OCI-LY7 (cell line): ENCODE results near the gene PGAM5. TPM values are rescaled to one million over a fixed set of nuclear protein-coding genes. Genes with fewer than 3 reads are reported as not detected.
A peak's percentile ranks its signal among the peaks of the same experiment; 100 is the strongest.

ENCODE experiments used
- BruUV-seq: library from RNA; stranded (reverse); fragments of 400-500 nt; replicated peaks from 2 replicates; lab custom pipeline; 2021; lab: Mats Ljungman, UMichigan
- CTCF ChIA-PET: fragments of 300-600 bp; sonication (Branson Sonifier 250); formaldehyde crosslinking; loops from one replicate; lab custom pipeline; 2022; ENCODE audit warnings: antibody characterized with exemption; ENCODE audit not compliant: unreplicated experiment; lab: Charles Lee
- POLR2A ChIA-PET: fragments of 300-600 bp; sonication (Branson Sonifier 250); formaldehyde crosslinking; loops from one replicate; lab custom pipeline; 2022; ENCODE audit warnings: antibody characterized with exemption; lab: Charles Lee
- DNase-seq: peaks from one replicate; pipeline ENCODE4 v3.0.0-alpha.2; 2015; ENCODE audit warnings: low spot score
- H2AFZ ChIP-seq: fragments of 200-600 bp; sonication (generic), shearing (Covaris generic); 2 replicates; pipeline ENCODE4 v1.6.1; 2014; ENCODE audit warnings: mild to moderate bottlenecking, antibody characterized with exemption, low read length, moderate library complexity
- H3K27ac ChIP-seq: fragments of 200-600 bp; sonication (generic); 2 replicates; pipeline ENCODE4 v1.5.1; 2014; ENCODE audit warnings: mixed run types, low read depth, mild to moderate bottlenecking, moderate library complexity, low read length, inconsistent platforms; ENCODE audit not compliant: poor library complexity, severe bottlenecking
- H3K36me3 ChIP-seq: fragments of 200-600 bp; sonication (generic); 2 replicates; pipeline ENCODE4 v1.6.1; 2014; ENCODE audit warnings: mild to moderate bottlenecking, antibody characterized with exemption, low read length, moderate library complexity, mixed read lengths; ENCODE audit not compliant: insufficient read depth
- H3K4me1 ChIP-seq: fragments of 200-600 bp; sonication (generic); 2 replicates; pipeline ENCODE4 v1.5.1; 2014; ENCODE audit warnings: mild to moderate bottlenecking, low read length; ENCODE audit not compliant: insufficient read depth, poor library complexity, severe bottlenecking
- H3K4me2 ChIP-seq: fragments of 200-600 bp; sonication (generic); 2 replicates; pipeline ENCODE4 v1.6.1; 2014; ENCODE audit warnings: mild to moderate bottlenecking, low read length
- H3K4me3 ChIP-seq: fragments of 200-600 bp; sonication (generic); 2 replicates; pipeline ENCODE4 v1.5.1; 2014; ENCODE audit warnings: mild to moderate bottlenecking, low read depth, low read length; ENCODE audit not compliant: poor library complexity, severe bottlenecking
- H3K79me2 ChIP-seq: fragments of 200-600 bp; sonication (generic); 2 replicates; pipeline ENCODE4 v1.6.1; 2016; ENCODE audit warnings: low read depth, mild to moderate bottlenecking, low read length, moderate library complexity, mixed read lengths; ENCODE audit not compliant: insufficient read depth
- H3K9me2 ChIP-seq: fragments of 200-600 bp; sonication (generic); 2 replicates; pipeline ENCODE4 v1.6.1; 2016; ENCODE audit warnings: mild to moderate bottlenecking, low read length, mixed read lengths; ENCODE audit not compliant: insufficient read depth
- H3K9me3 ChIP-seq: fragments of 200-600 bp; sonication (generic); 2 replicates; pipeline ENCODE4 v1.6.1; 2014; ENCODE audit warnings: mild to moderate bottlenecking, mixed run types, low read length, mixed read lengths
- H4K20me1 ChIP-seq: fragments of 200-600 bp; sonication (generic); 2 replicates; pipeline ENCODE4 v1.6.1; 2014; ENCODE audit warnings: mild to moderate bottlenecking, antibody characterized with exemption, low read length, moderate library complexity, mixed read lengths; ENCODE audit not compliant: insufficient read depth
- EZH2phosphoT487 ChIP-seq: fragments of 200-600 bp; sonication (generic); IDR thresholded peaks from 2 replicates; pipeline ENCODE4 v1.6.1; 2018; ENCODE audit warnings: low read depth, borderline replicate concordance, mild to moderate bottlenecking, mixed run types, antibody characterized with exemption, low read length, moderate library complexity, mixed read lengths
- intact Hi-C: fragments of 100-400 bp; cut with micrococcal nuclease; formaldehyde crosslinking; loops from one replicate; pipeline ENCODE4 v1.10.0; 2022; ENCODE audit not compliant: unreplicated experiment
- total RNA-seq, 2 experiments: library from RNA; depleted of rRNA in 1 of 2; stranded (reverse); fragments of >200 nt in 1 of 2; shearing (Covaris generic) in 1 of 2; gene quantifications; 2 replicates each; pipeline ENCODE4 v1.2.3, GENCODE V29; 2014 to 2022
- TF ChIP-seq, protein P1 (sequence below): fragments of 200-600 bp; sonication (generic); conservative IDR thresholded peaks from 2 replicates; pipeline ENCODE4 v1.5.1; 2014; ENCODE audit warnings: mild to moderate bottlenecking, antibody characterized with exemption, low read length, moderate library complexity, mixed read lengths

Gene PGAM5
- total RNA-seq, 2 experiments from 2014 or later: 95.6 to 97.2 TPM

DNA sequence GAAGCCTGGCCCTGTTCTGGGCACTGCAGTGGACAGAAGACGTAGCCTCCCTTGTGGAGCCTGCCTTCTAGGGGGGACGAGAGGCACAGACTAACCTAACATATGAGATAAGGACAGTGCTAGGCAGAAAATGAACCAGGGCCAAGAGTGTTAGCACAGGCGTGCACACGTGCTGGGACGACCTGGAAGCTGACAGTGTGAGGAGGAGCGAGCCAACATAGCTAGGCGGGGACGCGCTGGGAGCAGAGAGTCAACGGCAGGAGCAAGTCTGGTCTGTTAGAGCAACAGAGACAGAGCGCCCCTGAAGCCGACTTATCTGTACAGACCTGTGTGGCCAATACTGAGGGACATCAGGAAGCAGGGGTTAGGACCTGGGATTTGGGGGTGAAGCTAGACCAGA is 15.2 kb upstream of the PGAM5 start:
- intact Hi-C loops: no loop called here
- H3K4me2 ChIP-seq: no peak overlapping the region
- no peaks in the 10 kb centered on the region for H4K20me1 ChIP-seq
- no peak for TF ChIP-seq EZH2phosphoT487
- TF ChIP-seq, protein P1, sequence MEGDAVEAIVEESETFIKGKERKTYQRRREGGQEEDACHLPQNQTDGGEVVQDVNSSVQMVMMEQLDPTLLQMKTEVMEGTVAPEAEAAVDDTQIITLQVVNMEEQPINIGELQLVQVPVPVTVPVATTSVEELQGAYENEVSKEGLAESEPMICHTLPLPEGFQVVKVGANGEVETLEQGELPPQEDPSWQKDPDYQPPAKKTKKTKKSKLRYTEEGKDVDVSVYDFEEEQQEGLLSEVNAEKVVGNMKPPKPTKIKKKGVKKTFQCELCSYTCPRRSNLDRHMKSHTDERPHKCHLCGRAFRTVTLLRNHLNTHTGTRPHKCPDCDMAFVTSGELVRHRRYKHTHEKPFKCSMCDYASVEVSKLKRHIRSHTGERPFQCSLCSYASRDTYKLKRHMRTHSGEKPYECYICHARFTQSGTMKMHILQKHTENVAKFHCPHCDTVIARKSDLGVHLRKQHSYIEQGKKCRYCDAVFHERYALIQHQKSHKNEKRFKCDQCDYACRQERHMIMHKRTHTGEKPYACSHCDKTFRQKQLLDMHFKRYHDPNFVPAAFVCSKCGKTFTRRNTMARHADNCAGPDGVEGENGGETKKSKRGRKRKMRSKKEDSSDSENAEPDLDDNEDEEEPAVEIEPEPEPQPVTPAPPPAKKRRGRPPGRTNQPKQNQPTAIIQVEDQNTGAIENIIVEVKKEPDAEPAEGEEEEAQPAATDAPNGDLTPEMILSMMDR: no peak
- H3K79me2 ChIP-seq: no peaks in the 10 kb centered on the region
- DNase-seq: no peak
- H2AFZ ChIP-seq: no peak overlapping the region
- no peak overlapping the region for H3K4me3 ChIP-seq
- CTCF ChIA-PET: no interaction called here
- no TSS peak for BruUV-seq
- H3K4me1 ChIP-seq: peaks cover 9% of the 10 kb centered on the region
- no peaks in the 10 kb centered on the region for H3K9me2 ChIP-seq
- H3K9me3 ChIP-seq: no peaks in the 10 kb centered on the region
- peaks cover 73% of the 10 kb centered on the region for H3K36me3 ChIP-seq
- POLR2A ChIA-PET: interaction anchor here (0.6 to 1.8 kb wide), 4 partner anchors 13 to 419 kb away, joined by 3 to 9 read pairs (median 6); no protein-coding TSS in a partner anchor
- no peak overlapping the region for H3K27ac ChIP-seq

DNA sequence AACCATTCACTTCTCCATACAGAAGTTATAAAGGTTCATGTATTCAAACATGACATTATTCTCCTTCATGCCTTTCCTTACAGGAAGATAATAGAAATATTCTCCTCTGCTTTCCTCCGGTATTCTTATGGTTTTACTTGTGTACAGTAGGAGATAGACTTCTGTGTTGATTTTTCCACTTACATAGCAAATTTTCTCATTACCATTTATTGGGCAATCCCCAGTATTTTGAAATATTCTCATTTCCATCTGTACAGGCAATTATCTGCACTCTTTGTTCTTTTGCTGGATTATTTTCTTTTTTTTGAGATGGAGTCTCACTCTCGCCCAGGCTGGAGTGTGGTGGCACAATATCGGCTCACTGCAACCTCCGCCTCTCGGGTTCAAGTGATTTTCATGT is 12.3 kb upstream of the PGAM5 start:
- POLR2A ChIA-PET: no interaction called here
- intact Hi-C loops: no loop called here
- no peak for DNase-seq
- H2AFZ ChIP-seq: no peak overlapping the region
- H3K4me1 ChIP-seq: peaks cover 11% of the 10 kb centered on the region
- TF ChIP-seq, protein P1: no peak
- no peak for TF ChIP-seq EZH2phosphoT487
- H3K36me3 ChIP-seq: peaks cover 77% of the 10 kb centered on the region
- H3K4me2 ChIP-seq: no peak overlapping the region
- BruUV-seq: no TSS peak
- H3K9me2 ChIP-seq: no peaks in the 10 kb centered on the region
- no peaks in the 10 kb centered on the region for H3K79me2 ChIP-seq
- CTCF ChIA-PET: no interaction called here
- H3K27ac ChIP-seq: no peak overlapping the region
- H4K20me1 ChIP-seq: no peaks in the 10 kb centered on the region
- H3K9me3 ChIP-seq: no peaks in the 10 kb centered on the region
- H3K4me3 ChIP-seq: no peak overlapping the region

DNA sequence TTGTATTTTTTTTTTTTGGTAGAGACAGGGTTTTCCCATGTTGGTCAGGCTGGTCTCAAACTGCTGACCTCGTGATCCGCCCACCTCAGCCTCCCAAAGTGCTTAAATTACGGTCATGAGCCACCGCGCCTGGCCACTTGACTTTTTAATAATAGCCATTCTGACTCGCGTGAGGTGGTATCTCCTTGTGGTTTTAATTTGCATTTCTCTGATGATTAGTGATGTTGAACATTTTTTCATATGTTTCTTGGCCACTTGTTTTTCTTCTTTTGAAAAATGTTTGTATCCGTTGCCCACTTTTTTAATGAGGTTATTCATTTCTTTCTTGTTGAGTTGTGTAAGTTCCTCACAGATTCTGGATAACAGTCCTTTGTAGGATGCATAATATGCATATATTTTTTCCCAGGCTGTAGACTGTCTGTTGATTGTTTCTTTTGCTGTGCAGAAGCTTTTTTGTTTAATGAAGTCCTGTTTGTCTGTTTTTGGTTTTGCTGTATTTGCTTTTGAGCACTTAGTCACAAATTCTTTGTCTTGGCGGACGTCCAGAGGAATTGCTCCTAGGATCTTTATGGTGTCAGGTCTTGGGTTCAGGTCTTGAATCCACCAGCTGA is 10.3 kb upstream of the PGAM5 start:
- Histone ChIP-seq H3K79me2 (no peaks in the 10 kb centered on the region), H3K9me3 (no peaks in the 10 kb centered on the region), H3K4me3 (no peak overlapping the region), H3K4me1 (peaks cover 11% of the 10 kb centered on the region), H3K27ac (no peak overlapping the region), H2AFZ (no peak overlapping the region), H3K36me3 (peaks cover 86% of the 10 kb centered on the region), H3K9me2 (no peaks in the 10 kb centered on the region), H3K4me2 (peak overlapping the region; percentile 22; the same call in 1 of the 2 replicates), H4K20me1 (no peaks in the 10 kb centered on the region)
- ChIA-PET CTCF (no interaction called here), POLR2A (interaction anchor here (0.6 to 0.7 kb wide), 3 partner anchors 68 to 611 kb away, joined by 3 to 4 read pairs (median 3); no protein-coding TSS in a partner anchor)
- no peak for DNase-seq
- no TSS peak for BruUV-seq
- intact Hi-C loops: no loop called here
- TF ChIP-seq EZH2phosphoT487: no peak
- TF ChIP-seq, protein P1: no peak
